ENCODE measurements around the gene STRN4. TPM values are rescaled to one million over a fixed set of nuclear protein-coding genes. Genes with fewer than 3 reads are reported as not detected.

The STRN4 gene
- total RNA-seq, 1 experiment from 2014 or later = 89.5 TPM

DNA sequence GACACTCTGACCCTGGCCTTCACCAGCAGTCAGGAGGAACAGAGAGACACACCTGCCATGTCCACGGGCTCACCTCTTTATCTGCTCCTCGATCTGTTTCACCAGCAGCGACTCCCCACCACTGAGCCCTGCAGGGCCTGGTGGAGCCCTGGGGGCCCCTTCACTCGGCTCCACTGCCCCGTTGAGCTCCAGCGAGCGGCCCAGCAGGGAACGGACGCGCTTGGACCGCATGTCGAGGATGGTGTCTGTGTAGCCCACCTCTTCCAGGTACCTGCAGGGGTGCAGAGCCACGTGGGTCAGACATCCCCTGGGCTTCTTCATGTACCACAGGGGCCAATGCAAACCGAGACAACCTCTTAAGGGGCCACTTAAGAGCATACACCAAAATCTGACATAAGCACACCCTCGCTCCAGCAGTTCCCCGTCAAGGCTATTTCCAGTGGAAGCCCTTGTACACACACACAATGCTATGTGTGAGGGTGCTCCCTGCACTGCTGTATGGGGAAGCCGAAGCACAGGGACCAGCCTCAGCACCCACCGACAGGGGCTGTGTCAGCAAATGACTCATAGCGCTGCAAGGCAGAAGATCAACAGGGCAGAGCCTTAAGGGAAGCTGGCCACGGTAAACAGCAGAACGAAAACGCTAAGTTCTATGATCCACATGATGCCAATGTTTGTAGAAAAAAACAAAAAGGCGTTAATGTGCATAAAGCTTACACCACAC, 13.1 kb downstream of the STRN4 start:
- Histone ChIP-seq H3K27me3 (ENCODE audit: control insufficient read depth, insufficient read depth, low read length) (no peaks in the 10 kb centered on the region), H3K4me3 (ENCODE audit: low read depth in 2 of 2, low read length in 2 of 2) (no peak overlapping the region), H3K27ac (ENCODE audit: low read length) (no peak overlapping the region), H3K9me3 (ENCODE audit: control insufficient read depth, insufficient read depth, low read depth, low read length) (no peaks in the 10 kb centered on the region), H3K4me1 (ENCODE audit: control insufficient read depth, insufficient read depth, low read length) (no peaks in the 10 kb centered on the region), H3K36me3 (ENCODE audit: control insufficient read depth, insufficient read depth, low read length) (peaks cover 7% of the 10 kb centered on the region)
- CTCF ChIA-PET = no interaction called here
- ATAC-seq = no peak
- in situ Hi-C loops (cut with HindIII; ENCODE audit: low pct_unique_long_range_greater_than_20kb, low sequenced_read_pairs) (no loop called here), intact Hi-C loops (cut with micrococcal nuclease; ENCODE audit: unreplicated experiment) (no loop called here)
- BruUV-seq (replicated peaks) = no TSS peak
- POLR2A ChIA-PET = no interaction called here
- DNase-seq (ENCODE audit: low read depth, low spot score) = no peak
- TF ChIP-seq POLR2AphosphoS5 (IDR thresholded peaks at IDR 0.05; ENCODE audit: low read depth, low read length) (no peak), TCF7L2 (IDR thresholded peaks at IDR 0.05; ENCODE audit: low read depth, low read length) (no peak), SIN3A (IDR thresholded peaks at IDR 0.05; ENCODE audit: borderline replicate concordance, insufficient read depth, low read depth, low read length) (no peak)
- TF ChIP-seq, protein P1, sequence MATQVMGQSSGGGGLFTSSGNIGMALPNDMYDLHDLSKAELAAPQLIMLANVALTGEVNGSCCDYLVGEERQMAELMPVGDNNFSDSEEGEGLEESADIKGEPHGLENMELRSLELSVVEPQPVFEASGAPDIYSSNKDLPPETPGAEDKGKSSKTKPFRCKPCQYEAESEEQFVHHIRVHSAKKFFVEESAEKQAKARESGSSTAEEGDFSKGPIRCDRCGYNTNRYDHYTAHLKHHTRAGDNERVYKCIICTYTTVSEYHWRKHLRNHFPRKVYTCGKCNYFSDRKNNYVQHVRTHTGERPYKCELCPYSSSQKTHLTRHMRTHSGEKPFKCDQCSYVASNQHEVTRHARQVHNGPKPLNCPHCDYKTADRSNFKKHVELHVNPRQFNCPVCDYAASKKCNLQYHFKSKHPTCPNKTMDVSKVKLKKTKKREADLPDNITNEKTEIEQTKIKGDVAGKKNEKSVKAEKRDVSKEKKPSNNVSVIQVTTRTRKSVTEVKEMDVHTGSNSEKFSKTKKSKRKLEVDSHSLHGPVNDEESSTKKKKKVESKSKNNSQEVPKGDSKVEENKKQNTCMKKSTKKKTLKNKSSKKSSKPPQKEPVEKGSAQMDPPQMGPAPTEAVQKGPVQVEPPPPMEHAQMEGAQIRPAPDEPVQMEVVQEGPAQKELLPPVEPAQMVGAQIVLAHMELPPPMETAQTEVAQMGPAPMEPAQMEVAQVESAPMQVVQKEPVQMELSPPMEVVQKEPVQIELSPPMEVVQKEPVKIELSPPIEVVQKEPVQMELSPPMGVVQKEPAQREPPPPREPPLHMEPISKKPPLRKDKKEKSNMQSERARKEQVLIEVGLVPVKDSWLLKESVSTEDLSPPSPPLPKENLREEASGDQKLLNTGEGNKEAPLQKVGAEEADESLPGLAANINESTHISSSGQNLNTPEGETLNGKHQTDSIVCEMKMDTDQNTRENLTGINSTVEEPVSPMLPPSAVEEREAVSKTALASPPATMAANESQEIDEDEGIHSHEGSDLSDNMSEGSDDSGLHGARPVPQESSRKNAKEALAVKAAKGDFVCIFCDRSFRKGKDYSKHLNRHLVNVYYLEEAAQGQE (IDR thresholded peaks at IDR 0.05; ENCODE audit: insufficient read depth in 1 of 2, low read depth in 2 of 2, low read length in 1 of 2) = no peak
- TF ChIP-seq, protein P2, sequence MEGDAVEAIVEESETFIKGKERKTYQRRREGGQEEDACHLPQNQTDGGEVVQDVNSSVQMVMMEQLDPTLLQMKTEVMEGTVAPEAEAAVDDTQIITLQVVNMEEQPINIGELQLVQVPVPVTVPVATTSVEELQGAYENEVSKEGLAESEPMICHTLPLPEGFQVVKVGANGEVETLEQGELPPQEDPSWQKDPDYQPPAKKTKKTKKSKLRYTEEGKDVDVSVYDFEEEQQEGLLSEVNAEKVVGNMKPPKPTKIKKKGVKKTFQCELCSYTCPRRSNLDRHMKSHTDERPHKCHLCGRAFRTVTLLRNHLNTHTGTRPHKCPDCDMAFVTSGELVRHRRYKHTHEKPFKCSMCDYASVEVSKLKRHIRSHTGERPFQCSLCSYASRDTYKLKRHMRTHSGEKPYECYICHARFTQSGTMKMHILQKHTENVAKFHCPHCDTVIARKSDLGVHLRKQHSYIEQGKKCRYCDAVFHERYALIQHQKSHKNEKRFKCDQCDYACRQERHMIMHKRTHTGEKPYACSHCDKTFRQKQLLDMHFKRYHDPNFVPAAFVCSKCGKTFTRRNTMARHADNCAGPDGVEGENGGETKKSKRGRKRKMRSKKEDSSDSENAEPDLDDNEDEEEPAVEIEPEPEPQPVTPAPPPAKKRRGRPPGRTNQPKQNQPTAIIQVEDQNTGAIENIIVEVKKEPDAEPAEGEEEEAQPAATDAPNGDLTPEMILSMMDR (IDR thresholded peaks at IDR 0.05) = no peak

DNA sequence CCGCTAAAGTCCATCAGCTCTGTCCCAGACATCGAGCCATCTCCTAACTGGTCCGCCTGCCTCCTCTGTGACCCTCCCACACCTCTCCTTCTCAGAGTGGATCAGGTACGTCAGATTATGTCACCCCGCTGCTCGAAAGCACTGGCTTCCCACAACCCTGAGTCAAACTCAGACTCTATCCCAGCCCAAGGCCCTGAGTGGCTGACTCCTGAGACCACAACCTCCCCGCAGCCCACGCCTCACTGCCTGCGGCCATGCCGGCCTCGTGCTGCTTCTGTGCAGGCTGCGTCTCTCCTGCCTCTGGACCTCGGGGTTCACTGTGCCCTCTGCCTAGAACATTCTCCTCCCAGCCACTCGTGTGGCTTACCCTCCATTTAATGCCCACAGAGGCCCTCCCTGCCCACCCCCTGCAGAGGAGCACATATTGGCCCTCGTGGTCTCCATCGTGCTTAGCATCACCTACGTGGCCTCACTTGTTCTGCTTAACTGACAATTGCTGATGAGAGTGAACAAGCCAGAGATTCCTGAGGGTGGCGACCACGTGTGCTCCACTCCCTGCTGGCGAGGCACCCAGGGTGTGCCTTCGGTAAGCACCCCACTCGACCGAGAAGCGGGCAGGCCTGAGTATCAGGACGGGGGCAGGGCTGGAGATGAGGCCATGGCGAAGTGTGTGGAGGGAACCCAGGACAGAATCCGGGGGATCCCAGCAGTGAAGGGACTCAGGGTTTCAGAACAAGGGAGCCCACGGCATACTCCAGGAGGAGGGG, 13.9 kb downstream of the STRN4 start:
- no TSS peak for BruUV-seq (replicated peaks)
- intact Hi-C loops (cut with micrococcal nuclease; ENCODE audit: unreplicated experiment) = no loop called here
- peaks cover 3% of the 10 kb centered on the region for H3K36me3 ChIP-seq (ENCODE audit: control insufficient read depth, insufficient read depth, low read length)
- in situ Hi-C loops (cut with HindIII; ENCODE audit: low pct_unique_long_range_greater_than_20kb, low sequenced_read_pairs) = no loop called here
- H3K4me1 ChIP-seq (ENCODE audit: control insufficient read depth, insufficient read depth, low read length) = no peaks in the 10 kb centered on the region
- no peak overlapping the region for H3K27ac ChIP-seq (ENCODE audit: low read length)
- no peak for DNase-seq (ENCODE audit: low read depth, low spot score)
- H3K27me3 ChIP-seq (ENCODE audit: control insufficient read depth, insufficient read depth, low read length) = no peaks in the 10 kb centered on the region
- CTCF ChIA-PET = no interaction called here
- H3K4me3 ChIP-seq (ENCODE audit: low read depth in 2 of 2, low read length in 2 of 2) = no peak overlapping the region
- no peaks in the 10 kb centered on the region for H3K9me3 ChIP-seq (ENCODE audit: control insufficient read depth, insufficient read depth, low read depth, low read length)
- POLR2A ChIA-PET = no interaction called here
- TF ChIP-seq, protein P2 (IDR thresholded peaks at IDR 0.05) = no peak
- TF ChIP-seq TCF7L2 (IDR thresholded peaks at IDR 0.05; ENCODE audit: low read depth, low read length) (no peak), POLR2AphosphoS5 (IDR thresholded peaks at IDR 0.05; ENCODE audit: low read depth, low read length) (no peak), SIN3A (IDR thresholded peaks at IDR 0.05; ENCODE audit: borderline replicate concordance, insufficient read depth, low read depth, low read length) (no peak)
- TF ChIP-seq, protein P1 (IDR thresholded peaks at IDR 0.05; ENCODE audit: insufficient read depth in 1 of 2, low read depth in 2 of 2, low read length in 1 of 2) = no peak
- no peak for ATAC-seq

Measured in Panc1 (cell line).